Parathyroid adenoma (tissue), 2 donors: ENCODE measurements around the gene PITPNM2.
A peak's percentile ranks its signal among the peaks of the same experiment; 100 is the strongest.

Experiments
- H2AFZ ChIP-seq: fragments of 300-600 bp; sonication (generic); one replicate; pipeline ENCODE4 v1.7.0; 2017; ENCODE audit warnings: antibody characterized with exemption, mild to moderate bottlenecking
- H3K27ac ChIP-seq: fragments of 300-600 bp; sonication (generic); one replicate; pipeline ENCODE4 v1.7.0; 2017
- H3K27me3 ChIP-seq: fragments of 300-600 bp; sonication (generic); one replicate; pipeline ENCODE4 v1.7.0; 2017; ENCODE audit warnings: low read length; ENCODE audit not compliant: control insufficient read depth, insufficient read depth
- H3K36me3 ChIP-seq: fragments of 300-600 bp; sonication (generic); one replicate; pipeline ENCODE4 v1.7.0; 2017; ENCODE audit warnings: low read length; ENCODE audit not compliant: control insufficient read depth, insufficient read depth
- H3K4me1 ChIP-seq: fragments of 300-600 bp; sonication (generic); one replicate; pipeline ENCODE4 v1.7.0; 2017; ENCODE audit warnings: control low read depth
- H3K4me2 ChIP-seq: fragments of 300-600 bp; sonication (generic); one replicate; pipeline ENCODE4 v1.7.0; 2017; ENCODE audit warnings: low read length
- H3K4me3 ChIP-seq: fragments of 300-600 bp; sonication (generic); one replicate; pipeline ENCODE4 v1.7.0; 2017; ENCODE audit warnings: low read depth, low read length
- H3K79me2 ChIP-seq: fragments of 300-600 bp; sonication (generic); one replicate; pipeline ENCODE4 v1.7.0; 2017; ENCODE audit warnings: control low read depth
- H3K9ac ChIP-seq: fragments of 300-600 bp; sonication (generic); one replicate; pipeline ENCODE4 v1.7.0; 2017; ENCODE audit warnings: mild to moderate bottlenecking
- H3K9me3 ChIP-seq: fragments of 300-600 bp; sonication (generic); one replicate; pipeline ENCODE4 v1.7.0; 2017; ENCODE audit warnings: low read length; ENCODE audit not compliant: control insufficient read depth
- CTCF ChIP-seq: fragments of 300-600 bp; sonication (generic); IDR thresholded peaks from one replicate; pipeline ENCODE4 v1.7.0; 2017; ENCODE audit warnings: antibody characterized with exemption, mild to moderate bottlenecking
- donor health status: primary hyperparathyroidism.

PITPNM2 gene

DNA sequence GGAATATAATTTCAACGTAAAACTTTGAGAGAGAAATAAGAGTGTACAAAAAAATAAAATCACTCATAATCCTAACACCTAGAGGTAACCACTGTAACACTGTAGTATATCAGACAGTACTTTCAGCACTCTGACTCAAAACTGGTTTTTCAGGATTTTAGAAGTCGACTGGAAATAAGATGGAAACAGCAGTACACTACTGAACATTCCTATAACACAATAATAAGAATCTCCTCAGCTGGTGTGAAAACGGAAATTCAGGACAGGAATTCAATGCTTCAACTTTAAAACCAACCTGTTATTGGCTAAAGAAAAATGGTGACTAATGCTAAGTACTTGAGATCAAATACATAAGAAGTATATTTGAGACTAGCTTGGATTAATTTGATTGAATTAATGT, 12.3 kb upstream of the PITPNM2 start:
- Histone ChIP-seq H3K79me2 (no peaks in the 10 kb centered on the region), H3K9ac (no peak overlapping the region), H3K4me2 (peak overlapping the region; percentile 47), H3K4me1 (no peaks in the 10 kb centered on the region), H3K4me3 (peak overlapping the region; percentile 39), H3K27ac (peak overlapping the region; percentile 71), H3K27me3 (no peaks in the 10 kb centered on the region), H3K36me3 (no peaks in the 10 kb centered on the region), H3K9me3 (no peaks in the 10 kb centered on the region), H2AFZ (no peak overlapping the region)
- TF ChIP-seq CTCF: no peak

DNA sequence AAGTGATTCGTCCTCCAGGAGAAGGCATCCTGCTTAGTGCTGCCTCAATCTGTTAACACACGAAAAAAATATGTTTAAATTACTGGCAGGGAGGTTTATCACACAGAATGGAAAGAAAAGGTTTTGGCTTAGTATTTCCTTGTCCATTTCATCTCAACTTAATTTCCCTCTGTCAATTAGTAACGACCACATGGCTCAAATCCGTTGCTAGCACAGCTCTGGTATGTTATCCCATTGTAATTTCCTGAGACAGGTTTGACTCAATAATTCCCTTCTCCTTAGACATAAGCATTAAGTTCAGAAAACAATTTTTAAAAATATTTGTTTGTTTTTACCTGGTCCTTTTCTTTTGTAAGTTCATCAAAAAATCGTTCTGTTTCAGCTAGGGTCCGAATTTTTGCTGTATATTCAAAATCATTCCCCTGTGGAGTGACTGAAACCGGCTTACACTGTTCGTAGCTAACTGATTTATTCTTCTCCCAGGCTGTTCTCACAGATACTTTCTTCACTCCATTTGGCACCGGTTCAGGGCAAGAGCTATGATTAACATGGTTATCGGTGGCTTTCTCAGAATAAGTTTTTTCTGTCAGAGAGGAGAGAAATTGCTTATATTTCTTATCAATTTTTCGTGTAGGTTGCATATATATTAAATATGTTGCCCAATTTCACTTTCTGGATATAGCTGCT, 10.1 kb upstream of the PITPNM2 start:
- Histone ChIP-seq H3K9me3 (no peaks in the 10 kb centered on the region), H3K9ac (no peak overlapping the region), H3K79me2 (no peaks in the 10 kb centered on the region), H3K4me2 (peak overlapping the region; percentile 44), H3K27me3 (no peaks in the 10 kb centered on the region), H3K36me3 (no peaks in the 10 kb centered on the region), H3K4me1 (no peaks in the 10 kb centered on the region), H3K27ac (peak overlapping the region; percentile 62), H3K4me3 (no peak overlapping the region), H2AFZ (peak overlapping the region; percentile 30)
- no peak for TF ChIP-seq CTCF

- H3K4me1 ChIP-seq: peaks cover 3% of the 10 kb centered on the region
- H3K9me3 ChIP-seq: no peaks in the 10 kb centered on the region
- no peaks in the 10 kb centered on the region for H3K36me3 ChIP-seq
- no peak overlapping the region for H3K27ac ChIP-seq
- no peak for TF ChIP-seq CTCF
- peaks cover 3% of the 10 kb centered on the region for H3K79me2 ChIP-seq
- H3K4me2 ChIP-seq: no peak overlapping the region
- no peak overlapping the region for H3K9ac ChIP-seq
- H2AFZ ChIP-seq: no peak overlapping the region
- H3K4me3 ChIP-seq: no peak overlapping the region
- no peaks in the 10 kb centered on the region for H3K27me3 ChIP-seq
Measured at GRCh38 chr12:123153906-123154305, 3.0 kb upstream of the PITPNM2 start.

DNA sequence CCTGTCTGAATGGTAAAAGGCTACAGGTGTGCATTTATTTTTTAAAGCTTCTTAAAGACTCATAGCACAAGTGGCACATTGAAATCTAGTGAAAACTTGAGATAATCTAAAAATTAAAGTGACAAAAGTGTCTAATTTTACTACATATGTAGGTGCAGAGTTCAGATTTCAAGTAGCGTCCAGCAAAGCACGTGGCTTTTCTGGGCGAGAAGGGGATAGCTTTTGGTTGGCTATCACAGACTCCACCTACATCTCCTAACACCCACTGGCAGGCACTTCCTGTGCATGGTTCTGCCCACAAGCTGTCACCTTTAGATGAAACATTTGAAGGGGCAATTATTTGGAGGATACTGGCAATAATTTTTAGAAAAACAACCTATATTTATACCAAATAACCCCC, 1.9 kb upstream of the PITPNM2 start:
- Histone ChIP-seq H3K9me3 (no peaks in the 10 kb centered on the region), H3K4me2 (no peak overlapping the region), H2AFZ (no peak overlapping the region), H3K79me2 (peaks cover 6% of the 10 kb centered on the region), H3K4me1 (peaks cover 3% of the 10 kb centered on the region), H3K27ac (no peak overlapping the region), H3K27me3 (no peaks in the 10 kb centered on the region), H3K9ac (no peak overlapping the region), H3K4me3 (no peak overlapping the region), H3K36me3 (no peaks in the 10 kb centered on the region)
- no peak for TF ChIP-seq CTCF
